ENCODE data around the gene LZTS2.
"Not testable (repeated sequence)": the region's sequence is repeated elsewhere in the genome, so short reads cannot be mapped to it uniquely, and the experiment has no call there.

LZTS2 gene

GRCh38 chr10:100972115-100972903, 27.3 kb upstream of the LZTS2 start:
- no peak overlapping the region for H3K4me3 ChIP-seq (replicated peaks; ENCODE audit: low read depth, low read length)
- TF ChIP-seq, protein P1, sequence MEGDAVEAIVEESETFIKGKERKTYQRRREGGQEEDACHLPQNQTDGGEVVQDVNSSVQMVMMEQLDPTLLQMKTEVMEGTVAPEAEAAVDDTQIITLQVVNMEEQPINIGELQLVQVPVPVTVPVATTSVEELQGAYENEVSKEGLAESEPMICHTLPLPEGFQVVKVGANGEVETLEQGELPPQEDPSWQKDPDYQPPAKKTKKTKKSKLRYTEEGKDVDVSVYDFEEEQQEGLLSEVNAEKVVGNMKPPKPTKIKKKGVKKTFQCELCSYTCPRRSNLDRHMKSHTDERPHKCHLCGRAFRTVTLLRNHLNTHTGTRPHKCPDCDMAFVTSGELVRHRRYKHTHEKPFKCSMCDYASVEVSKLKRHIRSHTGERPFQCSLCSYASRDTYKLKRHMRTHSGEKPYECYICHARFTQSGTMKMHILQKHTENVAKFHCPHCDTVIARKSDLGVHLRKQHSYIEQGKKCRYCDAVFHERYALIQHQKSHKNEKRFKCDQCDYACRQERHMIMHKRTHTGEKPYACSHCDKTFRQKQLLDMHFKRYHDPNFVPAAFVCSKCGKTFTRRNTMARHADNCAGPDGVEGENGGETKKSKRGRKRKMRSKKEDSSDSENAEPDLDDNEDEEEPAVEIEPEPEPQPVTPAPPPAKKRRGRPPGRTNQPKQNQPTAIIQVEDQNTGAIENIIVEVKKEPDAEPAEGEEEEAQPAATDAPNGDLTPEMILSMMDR (IDR thresholded peaks at IDR 0.05; ENCODE audit: low read depth, low read length, missing control alignments), result no peak
- no peak for DNase-seq (ENCODE audit: extremely low read depth, low read depth)

- no peak overlapping the region for H3K4me3 ChIP-seq (replicated peaks; ENCODE audit: low read depth, low read length)
- DNase-seq (ENCODE audit: extremely low read depth, low read depth), result no peak
- TF ChIP-seq, protein P1 (IDR thresholded peaks at IDR 0.05; ENCODE audit: low read depth, low read length, missing control alignments), result no peak
These were observed 26.6 kb upstream of the LZTS2 start for GRCh38 chr10:100972904-100973535.

- not testable (repeated sequence) for DNase-seq (ENCODE audit: extremely low read depth, low read depth); H3K4me3 ChIP-seq (replicated peaks; ENCODE audit: low read depth, low read length)
These were observed 24.2 kb upstream of the LZTS2 start for GRCh38 chr10:100975397-100975796.

GRCh38 chr10:100976906-100977305, 22.7 kb upstream of the LZTS2 start:
- no peak overlapping the region for H3K4me3 ChIP-seq (replicated peaks; ENCODE audit: low read depth, low read length)
- TF ChIP-seq, protein P1 (IDR thresholded peaks at IDR 0.05; ENCODE audit: low read depth, low read length, missing control alignments), result no peak
- DNase-seq (ENCODE audit: extremely low read depth, low read depth), result no peak

- TF ChIP-seq, protein P1 (IDR thresholded peaks at IDR 0.05; ENCODE audit: low read depth, low read length, missing control alignments), result no peak
- H3K4me3 ChIP-seq (replicated peaks; ENCODE audit: low read depth, low read length), result no peak overlapping the region
- no peak for DNase-seq (ENCODE audit: extremely low read depth, low read depth)
These were observed 22.2 kb upstream of the LZTS2 start for GRCh38 chr10:100977436-100977835.

GRCh38 chr10:100978121-100978900, 21.3 kb upstream of the LZTS2 start:
- TF ChIP-seq, protein P1 (IDR thresholded peaks at IDR 0.05; ENCODE audit: low read depth, low read length, missing control alignments), result no peak
- no peak overlapping the region for H3K4me3 ChIP-seq (replicated peaks; ENCODE audit: low read depth, low read length)
- no peak for DNase-seq (ENCODE audit: extremely low read depth, low read depth)

DNA sequence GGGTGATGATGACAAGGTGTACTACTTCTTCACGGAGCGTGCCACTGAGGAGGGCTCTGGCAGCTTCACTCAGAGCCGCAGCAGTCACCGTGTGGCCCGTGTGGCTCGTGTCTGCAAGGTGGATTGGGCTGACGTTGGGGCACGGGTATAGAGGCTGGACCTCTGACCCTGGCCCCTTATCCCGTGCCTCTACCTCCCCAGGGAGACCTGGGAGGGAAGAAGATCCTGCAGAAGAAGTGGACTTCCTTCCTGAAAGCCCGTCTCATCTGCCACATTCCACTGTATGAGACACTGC, 20.8 kb upstream of the LZTS2 start:
- TF ChIP-seq, protein P1 (IDR thresholded peaks at IDR 0.05; ENCODE audit: low read depth, low read length, missing control alignments), result no peak
- H3K4me3 ChIP-seq (replicated peaks; ENCODE audit: low read depth, low read length), result no peak overlapping the region
- DNase-seq (ENCODE audit: extremely low read depth, low read depth), result no peak
